ENCODE data around the gene FAM124A.
A peak's percentile ranks its signal among the peaks of the same experiment; 100 is the strongest.
"Not testable (repeated sequence)": the region's sequence is repeated elsewhere in the genome, so short reads cannot be mapped to it uniquely, and the experiment has no call there.

The FAM124A gene

GRCh38 chr13:51269039-51269438, 46.8 kb downstream of the FAM124A start:
- no peak for DNase-seq (ENCODE audit: low read depth in 2 of 2)

GRCh38 chr13:51270623-51271415, 48.6 kb downstream of the FAM124A start:
- no peak for DNase-seq (ENCODE audit: low read depth in 2 of 2)

GRCh38 chr13:51271528-51272085, 49.4 kb downstream of the FAM124A start:
- no peak for DNase-seq (ENCODE audit: low read depth in 2 of 2)

- DNase-seq (ENCODE audit: low read depth in 2 of 2): no peak
Measured at GRCh38 chr13:51275101-51275500, 52.9 kb downstream of the FAM124A start.

- DNase-seq (ENCODE audit: low read depth in 2 of 2): no peak
Measured at GRCh38 chr13:51276636-51277035, 54.4 kb downstream of the FAM124A start.

- no peak for DNase-seq (ENCODE audit: low read depth in 2 of 2)
Measured at GRCh38 chr13:51277928-51278327, 55.7 kb downstream of the FAM124A start.

- DNase-seq (ENCODE audit: low read depth in 2 of 2): no peak
Measured at GRCh38 chr13:51278426-51279130, 56.4 kb downstream of the FAM124A start.

GRCh38 chr13:51280379-51280940, 58.3 kb downstream of the FAM124A start:
- no peak for DNase-seq (ENCODE audit: low read depth in 2 of 2)

GRCh38 chr13:51282322-51282721, 60.1 kb downstream of the FAM124A start:
- no peak for DNase-seq (ENCODE audit: low read depth in 2 of 2)

- not testable (repeated sequence) for DNase-seq (ENCODE audit: low read depth in 2 of 2)
Measured at GRCh38 chr13:51282923-51283322, 60.7 kb downstream of the FAM124A start.

- DNase-seq (ENCODE audit: low read depth in 2 of 2): no peak
Measured at GRCh38 chr13:51283371-51283770, 61.2 kb downstream of the FAM124A start.

- no peak for DNase-seq (ENCODE audit: low read depth in 2 of 2)
Measured at GRCh38 chr13:51284339-51284738, 62.1 kb downstream of the FAM124A start.

GRCh38 chr13:51286135-51287002, 64.2 kb downstream of the FAM124A start:
- peak; percentile 48 to 77 for DNase-seq (ENCODE audit: low read depth in 2 of 2)

GRCh38 chr13:51287758-51288157, 65.6 kb downstream of the FAM124A start:
- no peak for DNase-seq (ENCODE audit: low read depth in 2 of 2)

GRCh38 chr13:51288254-51288653, 66.1 kb downstream of the FAM124A start:
- not testable (repeated sequence) for DNase-seq (ENCODE audit: low read depth in 2 of 2)

- no peak for DNase-seq (ENCODE audit: low read depth in 2 of 2)
Measured at GRCh38 chr13:51291341-51291740, 69.1 kb downstream of the FAM124A start.

GRCh38 chr13:51292000-51292565, 69.9 kb downstream of the FAM124A start:
- DNase-seq (ENCODE audit: low read depth in 2 of 2): no peak

- DNase-seq (ENCODE audit: low read depth in 2 of 2): no peak
Measured at GRCh38 chr13:51297556-51297955, 75.4 kb downstream of the FAM124A start.

GRCh38 chr13:51298812-51299211, 76.6 kb downstream of the FAM124A start:
- DNase-seq (ENCODE audit: low read depth in 2 of 2): no peak

GRCh38 chr13:51303063-51303552, 80.9 kb downstream of the FAM124A start:
- DNase-seq (ENCODE audit: low read depth in 2 of 2): no peak

GRCh38 chr13:51303882-51304281, 81.7 kb downstream of the FAM124A start:
- no peak for DNase-seq (ENCODE audit: low read depth in 2 of 2)
